Panc1 (cell line): ENCODE data around the gene BAIAP2L2.

Experiments used
- CTCF ChIP-seq: fragments of 450-650 bp; IDR thresholded peaks from 2 replicates; pipeline ENCODE4 v1.5.1; 2017; ENCODE audit warnings: mild to moderate bottlenecking
- POLR2AphosphoS5 ChIP-seq: IDR thresholded peaks from 2 replicates; pipeline ENCODE4 v1.6.1; 2012; ENCODE audit warnings: mild to moderate bottlenecking, low read depth, low read length, moderate library complexity
- REST ChIP-seq, 2 experiments: IDR thresholded peaks; 2 replicates each; pipeline ENCODE4 v1.6.1; 2011 to 2012; ENCODE audit warnings: low read depth in 2 of 2, control low read depth in 1 of 2, low read length in 1 of 2, mild to moderate bottlenecking in 1 of 2, moderate library complexity in 1 of 2; ENCODE audit not compliant: insufficient read depth in 1 of 2

- no peak for TF ChIP-seq CTCF
- no peak for TF ChIP-seq POLR2AphosphoS5
- TF ChIP-seq REST (IDR thresholded peaks at IDR 0.05; ENCODE audit: insufficient read depth in 1 of 2, low read depth in 2 of 2, low read length in 1 of 2), result no peak
These were observed 40.1 kb downstream of the BAIAP2L2 start for GRCh38 chr22:38070250-38070921.
